SU-DHL-6 (cell line): ENCODE measurements around the gene VPS13D.

ENCODE experiments used
- H2AFZ ChIP-seq: fragments of 200-600 bp; sonication (generic); 2 replicates; pipeline ENCODE4 v1.6.1; 2014; ENCODE audit warnings: low read depth, mild to moderate bottlenecking, moderate library complexity, mixed read lengths, antibody characterized with exemption, low read length; ENCODE audit not compliant: severe bottlenecking
- H3F3A ChIP-seq: fragments of 200-600 bp; shearing (Covaris generic); 2 replicates; pipeline ENCODE4 v1.6.0; 2016; ENCODE audit warnings: antibody characterized with exemption, mild to moderate bottlenecking; ENCODE audit not compliant: insufficient read depth
- H3K27ac ChIP-seq: fragments of 200-600 bp; sonication (generic); 2 replicates; pipeline ENCODE4 v1.5.1; 2016; ENCODE audit warnings: low read depth, mild to moderate bottlenecking, low read length, moderate library complexity, mixed read lengths
- H3K27me3 ChIP-seq: fragments of 200-600 bp; sonication (generic), shearing (Covaris generic); 2 replicates; pipeline ENCODE4 v1.6.0; 2014; ENCODE audit warnings: mild to moderate bottlenecking, low read length
- H3K36me3 ChIP-seq: fragments of 200-600 bp; sonication (generic); 2 replicates; pipeline ENCODE4 v1.6.1; 2014; ENCODE audit warnings: mild to moderate bottlenecking, low read length, mixed read lengths
- H3K4me2 ChIP-seq: fragments of 300-600, 200-600 bp; shearing (Covaris generic), sonication (generic); 2 replicates; pipeline ENCODE4 v1.6.0; 2014; ENCODE audit warnings: low read length, low read depth, mild to moderate bottlenecking; ENCODE audit not compliant: poor library complexity, severe bottlenecking
- H3K4me3 ChIP-seq: fragments of 200-600 bp; sonication (generic); 2 replicates; pipeline ENCODE4 v1.5.1; 2014; ENCODE audit warnings: antibody characterized with exemption, low read length, mild to moderate bottlenecking, mixed read lengths; ENCODE audit not compliant: insufficient read depth, poor library complexity, severe bottlenecking
- H3K79me2 ChIP-seq: fragments of 200-600 bp; sonication (generic); 2 replicates; pipeline ENCODE4 v1.6.1; 2014; ENCODE audit warnings: mild to moderate bottlenecking, low read length, moderate library complexity; ENCODE audit not compliant: insufficient read depth
- H3K9ac ChIP-seq: fragments of 200-600 bp; sonication (generic); 2 replicates; pipeline ENCODE4 v1.7.0; 2014; ENCODE audit warnings: mild to moderate bottlenecking, low read length
- H3K9me2 ChIP-seq: fragments of 200-600 bp; sonication (generic); replicated peaks from 2 replicates; pipeline ENCODE4 v1.6.1; 2014; ENCODE audit warnings: low read length; ENCODE audit not compliant: insufficient read depth
- H3K9me3 ChIP-seq: fragments of 200-600 bp; sonication (generic); 2 replicates; pipeline ENCODE4 v1.6.1; 2014; ENCODE audit warnings: low read length, mixed read lengths; ENCODE audit not compliant: insufficient read depth
- H4K20me1 ChIP-seq: fragments of 200-600 bp; sonication (generic); 2 replicates; pipeline ENCODE4 v1.6.1; 2014; ENCODE audit warnings: low read depth, mild to moderate bottlenecking, antibody characterized with exemption, low read length, moderate library complexity, mixed read lengths
- EZH2phosphoT487 ChIP-seq: fragments of 200-600 bp; sonication (generic), shearing (Covaris generic); conservative IDR thresholded peaks from 2 replicates; pipeline ENCODE4 v1.6.1; 2018; ENCODE audit warnings: mild to moderate bottlenecking, antibody characterized with exemption, low read length, moderate library complexity, mixed read lengths
- TF ChIP-seq, protein P1 (sequence below): fragments of 200-600 bp; sonication (generic); IDR thresholded peaks from one replicate; pipeline ENCODE4 v1.5.1; 2017; ENCODE audit warnings: antibody characterized with exemption, mild to moderate bottlenecking, low read length, moderate library complexity; ENCODE audit not compliant: insufficient read depth, poor library complexity, severe bottlenecking

The VPS13D gene

DNA sequence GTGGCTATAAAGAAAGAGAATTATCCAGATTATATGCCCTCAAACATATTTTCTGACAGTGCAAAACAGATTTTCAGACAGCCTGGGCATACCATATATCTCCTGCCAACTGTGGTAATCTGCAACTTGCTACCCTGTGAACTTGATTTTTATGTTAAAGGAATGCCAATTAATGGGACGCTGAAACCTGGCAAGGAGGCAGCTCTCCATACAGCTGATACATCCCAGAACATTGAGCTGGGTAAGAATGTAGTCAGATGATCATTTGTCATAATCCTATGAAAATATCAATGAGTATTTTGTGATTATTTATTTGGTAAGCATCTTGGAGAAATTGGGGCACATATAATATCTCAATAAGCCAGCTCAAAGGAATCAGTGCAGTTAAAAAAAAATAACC lies 124.2 kb downstream of the VPS13D start:
- H4K20me1 ChIP-seq: no peaks in the 10 kb centered on the region
- no peak overlapping the region for H2AFZ ChIP-seq
- TF ChIP-seq, protein P1, sequence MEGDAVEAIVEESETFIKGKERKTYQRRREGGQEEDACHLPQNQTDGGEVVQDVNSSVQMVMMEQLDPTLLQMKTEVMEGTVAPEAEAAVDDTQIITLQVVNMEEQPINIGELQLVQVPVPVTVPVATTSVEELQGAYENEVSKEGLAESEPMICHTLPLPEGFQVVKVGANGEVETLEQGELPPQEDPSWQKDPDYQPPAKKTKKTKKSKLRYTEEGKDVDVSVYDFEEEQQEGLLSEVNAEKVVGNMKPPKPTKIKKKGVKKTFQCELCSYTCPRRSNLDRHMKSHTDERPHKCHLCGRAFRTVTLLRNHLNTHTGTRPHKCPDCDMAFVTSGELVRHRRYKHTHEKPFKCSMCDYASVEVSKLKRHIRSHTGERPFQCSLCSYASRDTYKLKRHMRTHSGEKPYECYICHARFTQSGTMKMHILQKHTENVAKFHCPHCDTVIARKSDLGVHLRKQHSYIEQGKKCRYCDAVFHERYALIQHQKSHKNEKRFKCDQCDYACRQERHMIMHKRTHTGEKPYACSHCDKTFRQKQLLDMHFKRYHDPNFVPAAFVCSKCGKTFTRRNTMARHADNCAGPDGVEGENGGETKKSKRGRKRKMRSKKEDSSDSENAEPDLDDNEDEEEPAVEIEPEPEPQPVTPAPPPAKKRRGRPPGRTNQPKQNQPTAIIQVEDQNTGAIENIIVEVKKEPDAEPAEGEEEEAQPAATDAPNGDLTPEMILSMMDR: no peak
- TF ChIP-seq EZH2phosphoT487: no peak
- H3K36me3 ChIP-seq: peaks cover 20% of the 10 kb centered on the region
- no peaks in the 10 kb centered on the region; the same call in 1 of the 2 replicates for H3K9me3 ChIP-seq
- no peaks in the 10 kb centered on the region for H3K27me3 ChIP-seq
- no peaks in the 10 kb centered on the region for H3K79me2 ChIP-seq
- no peaks in the 10 kb centered on the region for H3F3A ChIP-seq
- no peak overlapping the region for H3K4me3 ChIP-seq
- no peak overlapping the region for H3K4me2 ChIP-seq
- no peak overlapping the region for H3K27ac ChIP-seq
- no peaks in the 10 kb centered on the region for H3K9me2 ChIP-seq
- no peak overlapping the region for H3K9ac ChIP-seq

DNA sequence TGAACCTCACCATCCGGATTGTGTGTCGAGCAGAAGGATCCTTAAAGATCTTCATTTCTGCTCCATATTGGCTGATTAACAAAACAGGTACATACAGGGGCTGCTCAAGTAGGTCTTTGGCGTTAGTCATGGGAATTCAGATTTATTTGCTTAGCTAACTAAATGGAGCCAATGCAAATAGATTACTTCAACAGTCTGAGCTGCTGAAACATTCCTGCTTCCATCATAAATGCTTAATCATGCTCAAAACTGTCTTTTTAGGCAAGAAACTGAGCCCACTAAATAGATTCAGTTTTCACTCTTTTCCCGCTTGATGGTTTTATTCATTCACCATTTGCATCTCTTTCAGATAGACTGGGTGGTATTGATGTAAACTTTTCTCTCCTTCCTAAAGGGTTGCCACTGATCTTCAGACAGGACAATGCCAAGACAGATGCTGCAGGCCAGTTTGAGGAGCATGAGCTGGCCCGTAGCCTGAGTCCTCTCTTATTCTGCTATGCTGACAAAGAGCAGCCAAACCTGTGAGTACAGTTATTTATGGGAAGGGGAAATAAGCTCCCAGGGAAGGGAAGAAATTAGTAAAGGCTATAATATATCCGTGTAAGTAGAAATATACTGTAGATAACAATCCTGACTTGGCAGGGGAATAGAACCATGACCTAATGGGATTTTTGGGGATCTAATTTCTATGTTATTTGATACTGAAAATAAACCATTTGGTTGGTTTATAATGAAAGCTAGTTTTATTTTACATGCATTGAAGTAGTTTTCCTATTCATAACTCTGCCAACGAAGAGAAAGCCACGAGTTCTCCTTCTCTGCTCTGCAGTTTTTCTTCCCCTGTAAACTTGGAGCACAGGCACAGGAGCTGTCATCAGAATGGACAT lies 126.4 kb downstream of the VPS13D start:
- no peak overlapping the region for H3K9ac ChIP-seq

DNA sequence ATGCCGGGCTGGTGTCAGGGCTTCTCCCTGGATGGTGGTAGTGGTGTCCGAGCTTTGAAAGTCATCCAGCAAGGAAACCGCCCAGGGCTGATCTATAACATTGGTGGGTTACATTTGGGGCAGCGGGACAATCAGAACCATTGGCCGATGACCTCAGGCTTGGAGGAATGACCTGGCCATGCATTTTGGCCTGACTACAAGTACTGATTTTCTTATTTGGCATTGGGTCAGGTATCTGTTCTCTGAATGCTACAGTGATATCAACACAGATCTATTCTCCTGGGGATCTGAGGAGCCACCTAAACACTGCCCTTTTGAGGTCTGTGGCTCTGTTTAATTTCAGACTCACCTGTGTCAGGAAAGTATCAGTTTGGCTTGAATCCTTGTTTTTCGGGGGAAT lies 128.7 kb downstream of the VPS13D start:
- Histone ChIP-seq H3K4me2 (no peak overlapping the region), H3K36me3 (no peaks in the 10 kb centered on the region), H2AFZ (no peak overlapping the region), H3K9me2 (no peaks in the 10 kb centered on the region), H4K20me1 (no peaks in the 10 kb centered on the region), H3F3A (no peaks in the 10 kb centered on the region), H3K27me3 (no peaks in the 10 kb centered on the region), H3K4me3 (no peak overlapping the region), H3K27ac (no peak overlapping the region), H3K79me2 (no peaks in the 10 kb centered on the region), H3K9ac (no peak overlapping the region), H3K9me3 (no peaks in the 10 kb centered on the region)
- no peak for TF ChIP-seq EZH2phosphoT487
- TF ChIP-seq, protein P1: no peak

More for the DNA sequence above, 126.4 kb downstream of the VPS13D start:
- Histone ChIP-seq H2AFZ (no peak overlapping the region), H3K79me2 (no peaks in the 10 kb centered on the region), H3K4me3 (no peak overlapping the region), H4K20me1 (no peaks in the 10 kb centered on the region), H3K27ac (no peak overlapping the region), H3K36me3 (no peaks in the 10 kb centered on the region), H3K9me3 (no peaks in the 10 kb centered on the region), H3K27me3 (no peaks in the 10 kb centered on the region), H3F3A (no peaks in the 10 kb centered on the region), H3K4me2 (no peak overlapping the region), H3K9me2 (no peaks in the 10 kb centered on the region)
- TF ChIP-seq EZH2phosphoT487: no peak
- TF ChIP-seq, protein P1: no peak
